Lower lobe of right lung (tissue), 2 donors: Measurements from ENCODE around the gene DLGAP4. TPM values are rescaled to one million over a fixed set of nuclear protein-coding genes. Genes with fewer than 3 reads are reported as not detected.
A peak's percentile ranks its signal among the peaks of the same experiment; 100 is the strongest.

Experiments
- ATAC-seq, 2 donors: fragments of 200-7000 bp; cut with Tn5 transposase; one replicate each; pipeline ENCODE4 v1.9.1; 2020 to 2022; ENCODE audit warnings: mild to moderate bottlenecking in 2 of 2, moderate library complexity in 2 of 2
- DNase-seq: peaks from one replicate; pipeline ENCODE4 v3.0.0-alpha.2; 2020
- H3K27ac ChIP-seq: fragments of 200-600 bp; one replicate; pipeline ENCODE4 v1.8.0; 2022
- H3K27me3 ChIP-seq: fragments of 200-600 bp; one replicate; pipeline ENCODE4 v1.8.0; 2022; ENCODE audit warnings: low read depth
- H3K36me3 ChIP-seq: fragments of 200-600 bp; one replicate; pipeline ENCODE4 v1.8.0; 2022; ENCODE audit warnings: mild to moderate bottlenecking
- H3K4me1 ChIP-seq: fragments of 200-600 bp; one replicate; pipeline ENCODE4 v1.8.0; 2022
- H3K4me3 ChIP-seq: fragments of 200-600 bp; one replicate; pipeline ENCODE4 v1.8.0; 2022; ENCODE audit warnings: mild to moderate bottlenecking
- H3K9me3 ChIP-seq: fragments of 200-600 bp; one replicate; pipeline ENCODE4 v1.8.0; 2022
- CTCF ChIP-seq: fragments of 200-600 bp; IDR thresholded peaks from one replicate; pipeline ENCODE4 v1.8.0; 2022; ENCODE audit warnings: antibody characterized with exemption, mild to moderate bottlenecking
- intact Hi-C: fragments of 100-400 bp; cut with DNase I; formaldehyde crosslinking; loops from one replicate; pipeline ENCODE4 v1.11.0; 2022
- total RNA-seq: library from RNA; stranded (reverse); fragmentation: NEBNext Ultra II Directional; extraction: Animal tissue kit (Norgen Biotek cat#: 25700); gene quantifications from one replicate; pipeline ENCODE4 v1.2.1, GENCODE V29; 2021
- donor health status: DM: no; HTN: yes; CAD: no; lungs with severe emphysema.

The DLGAP4 gene
- total RNA-seq, 1 donor from 2014 or later, result 59.3 TPM

- H3K4me1 ChIP-seq, result peaks cover 74% of the 10 kb centered on the region
- no peak overlapping the region for H3K27ac ChIP-seq
Measured at GRCh38 chr20:36485286-36485685, 179.1 kb downstream of the DLGAP4 start.

GRCh38 chr20:36487069-36487468 lies 180.9 kb downstream of the DLGAP4 start:
- DNase-seq, result no peak

More at GRCh38 chr20:36485286-36485685, 179.1 kb downstream of the DLGAP4 start:
- Histone ChIP-seq H3K9me3 (no peaks in the 10 kb centered on the region), H3K27me3 (no peaks in the 10 kb centered on the region), H3K36me3 (no peaks in the 10 kb centered on the region), H3K4me3 (no peak overlapping the region)
- intact Hi-C loops, result no loop called here
- DNase-seq (no peak), ATAC-seq (no peak)
- TF ChIP-seq CTCF, result no peak

GRCh38 chr20:36490191-36490590 lies 184.1 kb downstream of the DLGAP4 start:
- no peak overlapping the region for H3K27ac ChIP-seq
- TF ChIP-seq CTCF, result no peak
- no peaks in the 10 kb centered on the region for H3K27me3 ChIP-seq
- intact Hi-C loops, result no loop called here
- ATAC-seq (no peak), DNase-seq (no peak)
- H3K36me3 ChIP-seq, result peaks cover 5% of the 10 kb centered on the region
- no peaks in the 10 kb centered on the region for H3K9me3 ChIP-seq
- no peak overlapping the region for H3K4me3 ChIP-seq
- H3K4me1 ChIP-seq, result peaks cover 66% of the 10 kb centered on the region

More at GRCh38 chr20:36487069-36487468, 180.9 kb downstream of the DLGAP4 start:
- no peak overlapping the region for H3K27ac ChIP-seq
- H3K36me3 ChIP-seq, result no peaks in the 10 kb centered on the region
- no peaks in the 10 kb centered on the region for H3K27me3 ChIP-seq
- no peak for ATAC-seq
- H3K4me1 ChIP-seq, result peaks cover 74% of the 10 kb centered on the region
- intact Hi-C loops, result no loop called here
- H3K9me3 ChIP-seq, result no peaks in the 10 kb centered on the region
- H3K4me3 ChIP-seq, result no peak overlapping the region
- no peak for TF ChIP-seq CTCF

- TF ChIP-seq CTCF, result no peak
- no peak overlapping the region for H3K4me3 ChIP-seq
- H3K4me1 ChIP-seq, result peaks cover 47% of the 10 kb centered on the region
- H3K36me3 ChIP-seq, result peaks cover 18% of the 10 kb centered on the region
- no peaks in the 10 kb centered on the region for H3K27me3 ChIP-seq
- ATAC-seq (peak; percentile 48 to 61), DNase-seq (peak; percentile 57)
- H3K27ac ChIP-seq, result peak overlapping the region; percentile 71
- intact Hi-C loops, result no loop called here
- no peaks in the 10 kb centered on the region for H3K9me3 ChIP-seq
Measured at GRCh38 chr20:36491901-36492617, 185.9 kb downstream of the DLGAP4 start.

- DNase-seq (no peak), ATAC-seq (peak in 1 of 2 donors; percentile 29)
- TF ChIP-seq CTCF, result peak; percentile 41
- Histone ChIP-seq H3K27me3 (no peaks in the 10 kb centered on the region), H3K4me1 (peaks cover 42% of the 10 kb centered on the region), H3K4me3 (no peak overlapping the region), H3K9me3 (no peaks in the 10 kb centered on the region), H3K27ac (peak overlapping the region; percentile 24), H3K36me3 (peaks cover 29% of the 10 kb centered on the region)
- intact Hi-C loops, result no loop called here
Measured at GRCh38 chr20:36493051-36493800, 187.1 kb downstream of the DLGAP4 start.
